SW 1271 (cell line): ENCODE measurements around the gene EFNA3.

Source experiments
- DNase-seq, 2 experiments: peaks; one replicate each; lab custom pipeline; 2025; lab: John Stamatoyannopoulos, UW

Gene EFNA3

DNA sequence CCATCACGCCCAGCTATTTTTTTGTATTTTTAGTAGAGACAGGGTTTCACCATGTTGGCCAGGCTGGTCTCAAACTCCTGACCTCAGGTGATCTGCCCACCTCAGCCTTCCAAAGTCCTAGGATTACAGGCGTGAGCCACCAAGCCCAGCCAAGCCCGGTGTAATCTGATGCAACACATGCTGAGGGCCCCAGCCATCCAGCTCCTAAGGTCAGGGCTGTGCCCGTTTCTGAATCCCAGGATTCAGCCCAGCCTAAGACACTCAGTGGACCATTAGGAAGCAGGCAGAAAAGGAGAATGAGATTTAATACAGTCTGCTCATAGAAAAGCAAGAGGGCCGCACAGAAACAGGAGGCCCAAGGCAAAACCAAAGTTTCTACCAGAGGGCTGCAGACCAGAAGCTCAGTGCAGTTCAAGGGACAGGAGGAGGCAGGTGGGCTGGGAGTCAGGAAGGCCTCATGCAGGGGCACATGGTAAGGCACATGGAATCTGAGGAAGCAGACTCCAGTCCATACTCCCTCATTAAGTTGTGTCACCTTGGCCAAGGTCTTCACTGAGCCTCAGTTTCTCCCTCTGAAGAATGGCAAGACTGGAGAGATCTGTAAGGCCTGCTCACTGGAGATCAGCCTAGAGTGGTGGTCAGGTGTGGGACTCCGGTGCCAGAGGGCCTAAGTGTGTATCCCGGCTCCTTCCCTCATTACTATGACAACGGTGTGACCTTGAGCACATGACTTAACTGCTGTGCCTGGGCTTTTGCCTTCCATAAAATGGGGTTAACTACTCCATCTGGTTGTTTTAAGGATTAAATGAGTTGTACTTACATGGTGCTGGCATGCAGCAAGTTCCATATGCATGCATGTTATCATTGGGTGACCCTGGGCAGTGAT lies 29.9 kb upstream of the EFNA3 start:
- DNase-seq = no peak

DNA sequence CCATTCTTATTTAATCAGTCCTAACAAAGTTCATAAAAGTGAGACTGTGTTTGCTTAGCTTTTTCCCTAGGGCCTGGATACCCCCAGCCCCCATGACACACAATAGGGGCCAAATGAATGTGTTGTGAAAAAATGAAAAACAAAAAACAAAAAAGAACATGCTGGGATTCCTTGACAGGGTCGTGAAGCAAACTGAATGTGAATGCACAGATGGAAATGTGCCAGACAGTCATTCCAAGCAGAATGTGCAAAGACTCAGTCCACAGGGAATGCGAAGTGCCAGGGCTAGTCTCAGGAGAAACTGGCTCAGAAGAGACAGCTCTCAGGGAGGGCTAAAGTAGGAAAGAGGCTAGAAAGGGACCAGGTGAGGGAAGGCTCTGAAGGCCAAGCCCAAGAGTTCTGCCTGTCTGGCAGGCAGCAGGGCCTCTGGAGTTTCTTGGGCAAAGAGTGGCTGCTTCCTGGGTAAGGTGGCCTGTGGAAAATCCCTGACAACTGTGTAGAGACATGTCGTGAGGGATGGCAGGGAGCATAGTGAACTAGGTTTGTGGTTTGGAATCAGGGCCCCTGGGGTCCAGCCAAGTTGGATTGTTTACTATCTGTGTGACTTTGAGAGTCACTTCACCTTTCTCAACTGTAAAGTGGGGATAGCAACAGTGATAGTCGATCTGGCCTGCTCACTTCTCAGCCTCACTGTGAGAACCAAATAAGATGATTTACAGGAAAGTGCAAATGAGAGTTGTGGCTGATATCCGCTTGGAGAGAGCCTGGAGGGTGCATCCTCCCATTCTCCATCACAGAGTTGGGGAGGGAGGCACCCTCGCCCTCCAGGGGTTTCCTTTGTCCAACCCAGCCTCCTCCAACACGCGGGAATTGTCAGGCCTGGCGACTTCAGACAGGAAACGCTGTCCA lies 28.7 kb upstream of the EFNA3 start:
- DNase-seq = no peak

DNA sequence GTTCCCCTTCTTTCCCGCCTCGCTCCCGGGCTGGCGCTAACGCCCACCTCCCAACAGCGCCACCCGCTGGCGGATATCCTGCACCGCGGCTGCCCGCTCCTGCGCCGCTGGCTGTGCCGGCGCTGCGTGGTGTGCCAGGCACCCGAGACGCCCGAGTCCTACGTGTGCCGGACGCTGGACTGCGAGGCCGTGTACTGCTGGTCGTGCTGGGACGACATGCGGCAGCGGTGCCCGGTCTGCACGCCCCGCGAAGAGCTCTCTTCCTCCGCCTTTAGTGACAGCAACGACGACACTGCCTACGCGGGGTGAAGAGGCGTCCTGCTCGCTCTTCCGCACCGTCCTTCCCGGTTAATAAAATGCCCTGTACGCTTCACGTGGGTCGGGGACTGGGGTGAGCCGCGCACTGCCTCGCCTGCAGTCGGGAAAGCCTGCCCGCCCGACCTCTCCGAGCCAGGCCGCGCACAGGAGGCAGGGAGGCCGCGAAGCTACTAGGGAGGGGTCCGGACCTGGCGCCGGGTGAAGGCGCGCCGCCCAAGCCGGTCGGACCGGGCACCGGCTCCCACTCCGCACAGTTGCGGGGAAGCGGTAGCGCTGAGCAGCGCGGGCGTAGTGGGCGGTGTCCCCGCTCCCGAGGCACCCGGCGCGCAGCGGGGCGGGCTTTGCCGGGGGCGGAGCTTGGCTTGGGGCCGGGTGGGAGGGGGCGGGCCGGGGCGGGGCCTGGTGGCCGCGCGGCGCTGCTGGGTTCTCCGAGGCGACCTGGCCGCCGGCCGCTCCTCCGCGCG lies 27.9 kb upstream of the EFNA3 start, which contains the start of gene ADAM15:
ADAM15 (plus strand) TSS at position 757 of the 782 bp plus-strand sequence. CDS start 71 bp downstream, outside the sequence.
- DNase-seq = peak; percentile 49 to 78

DNA sequence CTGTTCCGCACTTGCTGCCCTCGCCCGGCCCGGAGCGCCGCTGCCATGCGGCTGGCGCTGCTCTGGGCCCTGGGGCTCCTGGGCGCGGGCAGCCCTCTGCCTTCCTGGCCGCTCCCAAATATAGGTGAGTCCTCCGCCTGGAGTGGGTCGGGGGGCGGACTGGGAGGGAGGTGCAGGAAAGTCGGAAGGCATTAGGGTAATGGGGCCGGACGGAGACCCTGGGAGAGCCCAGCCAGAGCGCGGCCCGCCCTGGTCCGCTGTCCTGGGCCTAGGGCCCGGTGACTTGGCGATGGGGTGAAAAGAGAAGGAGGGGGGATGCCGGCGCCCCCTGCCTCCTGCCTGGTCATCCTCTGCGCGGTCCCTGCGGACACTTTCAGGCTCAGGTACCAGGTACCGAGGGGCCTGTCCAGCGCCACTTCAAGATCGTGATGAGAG lies 27.3 kb upstream of the EFNA3 start:
- no peak for DNase-seq

DNA sequence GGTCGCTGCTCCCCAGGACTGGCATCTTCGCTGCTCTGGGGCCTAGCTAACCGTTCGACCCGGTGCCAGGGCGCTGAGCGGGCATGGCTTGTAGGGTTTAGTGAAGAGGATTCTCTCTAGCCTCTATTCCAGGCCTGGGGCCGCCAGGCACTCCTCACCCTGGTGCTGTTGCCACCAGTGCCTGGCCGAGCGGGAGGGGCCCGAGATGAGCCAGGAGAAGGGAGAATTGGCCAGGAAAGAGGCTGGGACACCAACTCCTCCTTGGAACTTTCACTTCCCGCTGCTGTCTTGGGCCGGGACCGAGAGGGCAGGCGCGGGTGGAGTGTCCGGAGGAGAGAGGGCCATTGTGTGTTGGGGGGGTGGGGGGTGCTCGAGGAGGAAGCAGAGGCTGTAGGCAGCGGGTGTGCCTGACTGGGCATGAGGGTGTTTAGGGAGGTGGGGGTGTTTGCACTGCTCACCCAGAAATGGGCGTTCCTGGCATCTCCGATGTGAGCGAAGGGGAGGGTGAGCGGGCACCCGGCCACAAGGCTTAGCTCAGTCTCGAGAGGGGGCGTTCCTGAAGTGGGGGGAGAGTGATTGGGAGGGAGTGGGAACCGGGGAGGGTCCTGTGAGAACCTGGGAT lies 26.7 kb upstream of the EFNA3 start:
- DNase-seq = peak in 1 of 2 experiments; percentile 10

DNA sequence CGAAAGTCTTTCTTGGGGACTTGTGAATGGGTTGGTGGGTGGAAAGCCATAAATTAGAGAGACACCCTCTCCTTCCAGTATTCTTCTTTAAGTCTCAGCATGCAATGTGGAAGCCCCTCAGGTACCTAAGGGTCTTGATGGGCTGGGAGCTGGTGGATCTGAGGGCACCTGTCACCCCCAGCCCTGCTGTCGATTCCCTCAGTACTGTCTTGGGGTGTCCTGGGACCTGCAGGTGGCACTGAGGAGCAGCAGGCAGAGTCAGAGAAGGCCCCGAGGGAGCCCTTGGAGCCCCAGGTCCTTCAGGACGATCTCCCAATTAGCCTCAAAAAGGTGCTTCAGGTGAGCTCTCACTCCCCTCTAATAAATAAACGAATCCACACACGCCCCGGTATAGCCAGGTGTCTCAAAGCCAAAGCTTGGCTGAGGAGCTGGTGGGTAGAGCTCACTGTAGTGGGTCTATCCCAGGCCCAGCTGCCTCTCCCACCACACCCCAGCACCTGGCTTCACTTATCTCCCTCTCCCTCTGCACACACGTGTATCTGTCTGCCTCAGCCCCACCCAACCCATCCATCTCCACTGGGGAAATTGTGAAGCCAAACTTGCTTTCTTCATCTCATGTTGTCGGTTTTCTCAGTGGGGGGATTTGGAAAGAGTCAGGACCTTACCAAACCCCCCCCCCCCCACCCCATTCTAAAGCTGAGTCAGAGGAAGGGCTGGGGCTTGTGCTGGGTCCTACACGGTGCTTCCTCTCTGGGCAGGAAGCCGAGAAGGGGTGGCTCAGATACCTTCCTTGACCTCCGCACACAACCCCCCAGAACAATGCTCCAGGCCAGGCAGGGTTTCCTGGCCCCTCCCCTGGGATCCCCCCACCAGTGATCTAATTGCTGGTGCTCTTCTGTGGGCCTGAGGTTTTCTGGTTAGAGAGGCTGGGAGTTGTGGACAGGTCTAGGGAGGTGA lies 25.9 kb upstream of the EFNA3 start:
- no peak for DNase-seq

DNA sequence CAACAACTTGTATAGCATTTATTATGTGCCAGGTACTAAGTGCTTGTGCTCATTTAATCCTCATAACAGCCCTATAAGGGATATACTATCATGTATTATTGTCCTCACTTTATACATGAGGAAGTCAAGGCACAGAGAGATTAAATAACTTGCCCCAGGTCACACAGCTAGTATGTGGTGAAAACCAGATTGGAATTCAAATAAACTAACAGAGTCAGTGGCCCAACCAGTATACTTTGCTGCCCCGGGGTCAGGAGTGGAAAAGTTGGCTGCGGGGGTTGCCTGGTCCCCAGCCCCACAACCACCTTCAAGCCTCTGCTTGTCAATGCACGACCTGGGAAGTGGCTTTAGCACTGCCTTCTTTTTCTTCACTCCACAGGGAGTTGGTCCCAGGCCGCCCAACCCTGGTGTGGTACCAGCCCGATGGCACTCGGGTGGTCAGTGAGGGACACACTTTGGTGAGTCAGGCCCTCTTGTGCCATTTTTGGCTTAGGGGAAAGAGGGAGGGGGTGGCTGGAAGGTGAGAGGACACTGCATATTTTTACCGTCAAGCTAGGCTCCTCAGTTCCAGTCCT lies 25.0 kb upstream of the EFNA3 start:
- DNase-seq = no peak

DNA sequence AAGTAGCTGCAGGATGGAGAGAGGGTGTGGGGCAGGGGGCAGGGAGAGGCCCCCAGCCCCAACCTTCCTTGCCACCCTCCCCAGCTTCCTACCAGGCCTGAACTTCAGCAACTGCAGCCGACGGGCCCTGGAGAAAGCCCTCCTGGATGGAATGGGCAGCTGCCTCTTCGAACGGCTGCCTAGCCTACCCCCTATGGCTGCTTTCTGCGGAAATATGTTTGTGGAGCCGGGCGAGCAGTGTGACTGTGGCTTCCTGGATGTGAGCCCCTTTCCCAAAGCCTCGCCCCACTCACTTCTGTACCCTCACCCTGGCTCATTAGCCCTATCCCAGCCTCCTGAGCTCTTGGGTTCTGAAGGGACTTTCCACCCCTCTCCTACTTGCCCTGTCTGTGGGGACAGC lies 21.5 kb upstream of the EFNA3 start:
- no peak for DNase-seq

DNA sequence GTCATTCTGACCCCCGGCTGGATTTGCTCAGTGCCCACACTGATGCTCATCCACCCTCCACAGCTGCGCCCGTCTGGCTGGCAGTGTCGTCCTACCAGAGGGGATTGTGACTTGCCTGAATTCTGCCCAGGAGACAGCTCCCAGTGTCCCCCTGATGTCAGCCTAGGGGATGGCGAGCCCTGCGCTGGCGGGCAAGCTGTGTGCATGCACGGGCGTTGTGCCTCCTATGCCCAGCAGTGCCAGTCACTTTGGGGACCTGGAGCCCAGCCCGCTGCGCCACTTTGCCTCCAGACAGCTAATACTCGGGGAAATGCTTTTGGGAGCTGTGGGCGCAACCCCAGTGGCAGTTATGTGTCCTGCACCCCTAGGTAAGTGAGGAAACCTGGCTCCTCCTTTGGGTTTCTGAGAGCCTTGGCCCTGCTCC lies 20.8 kb upstream of the EFNA3 start:
- DNase-seq = no peak

DNA sequence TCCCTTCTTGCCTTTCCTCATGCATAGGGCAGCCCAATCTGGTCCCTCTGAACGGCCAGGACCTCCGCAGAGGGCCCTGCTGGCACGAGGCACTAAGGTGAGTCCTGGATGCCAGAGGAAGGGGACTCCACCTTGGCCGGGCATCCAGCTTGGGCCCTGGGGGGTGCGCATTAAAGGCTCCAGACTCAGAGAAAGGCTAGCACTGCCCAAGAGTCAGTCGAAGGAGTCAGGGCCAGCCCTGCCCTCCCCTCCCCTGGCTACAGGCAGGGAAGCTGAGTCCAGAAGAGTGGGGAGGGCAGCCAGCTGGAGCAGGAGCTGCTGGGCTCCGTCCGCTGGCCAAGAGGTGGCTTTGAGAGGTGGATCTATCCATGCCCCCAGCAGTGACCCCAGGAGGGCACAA lies 17.9 kb upstream of the EFNA3 start:
- no peak for DNase-seq

DNA sequence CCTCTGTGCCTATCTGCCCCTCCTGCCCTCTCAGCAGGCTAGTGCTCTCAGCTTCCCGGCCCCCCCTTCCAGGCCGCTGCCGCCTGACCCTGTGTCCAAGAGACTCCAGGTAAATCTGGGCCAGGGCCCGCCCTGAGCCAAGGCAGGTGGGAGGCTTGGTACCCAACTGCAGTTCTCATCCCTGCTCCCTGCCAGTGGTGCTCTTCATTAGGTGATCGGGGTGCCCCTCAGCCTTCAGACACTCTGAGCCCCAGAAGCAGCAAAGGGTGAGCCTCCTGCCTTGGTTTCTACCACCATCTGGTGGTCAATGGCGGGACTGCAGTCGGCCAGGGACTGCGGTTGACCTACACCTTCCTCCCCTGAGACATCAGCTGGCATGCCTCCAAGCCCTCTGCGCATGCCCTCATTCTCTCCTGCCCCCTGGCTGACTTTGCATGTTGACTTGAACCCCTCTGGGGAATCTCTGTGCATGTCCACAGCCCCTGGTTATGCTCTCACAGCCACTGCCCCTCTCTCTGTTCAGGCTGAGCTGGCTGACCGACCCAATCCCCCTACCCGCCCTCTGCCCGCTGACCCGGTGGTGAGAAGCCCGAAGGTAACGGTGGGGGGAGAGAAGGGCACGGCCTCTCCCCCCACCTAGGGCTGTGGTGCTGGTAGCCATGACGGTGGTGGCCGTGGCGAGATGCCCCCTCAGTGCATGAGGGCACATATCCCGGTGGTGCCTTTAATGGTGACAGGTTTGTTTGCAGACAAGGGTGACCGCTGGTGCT lies 17.1 kb upstream of the EFNA3 start:
- DNase-seq = peak in 1 of 2 experiments; percentile 67

DNA sequence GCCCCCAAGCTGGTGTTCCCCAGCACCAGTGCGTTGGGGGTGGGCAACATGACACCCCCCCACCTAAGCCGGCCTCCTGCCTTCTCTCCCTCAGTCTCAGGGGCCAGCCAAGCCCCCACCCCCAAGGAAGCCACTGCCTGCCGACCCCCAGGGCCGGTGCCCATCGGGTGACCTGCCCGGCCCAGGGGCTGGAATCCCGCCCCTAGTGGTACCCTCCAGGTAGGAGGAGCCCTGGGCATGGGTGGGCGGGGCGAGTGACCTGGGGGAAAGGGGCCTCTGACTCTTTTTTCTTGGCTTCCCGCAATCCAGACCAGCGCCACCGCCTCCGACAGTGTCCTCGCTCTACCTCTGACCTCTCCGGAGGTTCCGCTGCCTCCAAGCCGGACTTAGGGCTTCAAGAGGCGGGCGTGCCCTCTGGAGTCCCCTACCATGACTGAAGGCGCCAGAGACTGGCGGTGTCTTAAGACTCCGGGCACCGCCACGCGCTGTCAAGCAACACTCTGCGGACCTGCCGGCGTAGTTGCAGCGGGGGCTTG lies 16.4 kb upstream of the EFNA3 start:
- no peak for DNase-seq

DNA sequence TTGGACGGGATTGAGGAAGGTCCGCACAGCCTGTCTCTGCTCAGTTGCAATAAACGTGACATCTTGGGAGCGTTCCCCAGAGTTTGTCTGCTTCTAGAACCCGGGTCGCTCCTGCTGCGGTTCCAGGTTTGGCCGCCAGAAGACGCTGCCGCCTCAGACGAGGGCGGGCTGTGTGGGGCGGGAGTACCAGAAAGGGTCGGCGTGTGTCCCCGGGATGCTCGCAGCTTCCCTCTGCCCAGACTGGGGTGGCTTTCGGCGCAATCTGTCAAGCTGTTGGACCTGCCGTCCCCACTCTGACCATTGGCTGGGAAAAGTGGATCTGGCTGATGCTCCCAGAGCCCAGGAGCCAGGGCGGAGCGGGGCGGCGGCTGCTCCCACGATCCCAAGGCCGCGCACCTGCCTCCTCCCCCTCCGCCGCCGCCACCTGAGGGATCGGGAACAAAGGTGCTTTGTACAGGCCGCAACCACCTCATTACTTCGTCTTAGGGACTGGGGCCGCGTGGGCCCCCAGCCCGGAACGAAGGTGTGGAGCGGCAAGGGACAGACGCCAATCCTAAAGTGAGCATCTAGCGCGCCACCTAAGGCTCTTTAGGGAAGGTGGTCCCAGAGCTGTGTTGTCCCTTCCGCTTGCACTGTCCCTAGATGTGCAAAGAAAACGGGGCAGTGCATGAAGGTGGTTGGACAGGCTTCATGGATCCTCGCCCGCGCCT lies 15.8 kb upstream of the EFNA3 start:
- DNase-seq = no peak

DNA sequence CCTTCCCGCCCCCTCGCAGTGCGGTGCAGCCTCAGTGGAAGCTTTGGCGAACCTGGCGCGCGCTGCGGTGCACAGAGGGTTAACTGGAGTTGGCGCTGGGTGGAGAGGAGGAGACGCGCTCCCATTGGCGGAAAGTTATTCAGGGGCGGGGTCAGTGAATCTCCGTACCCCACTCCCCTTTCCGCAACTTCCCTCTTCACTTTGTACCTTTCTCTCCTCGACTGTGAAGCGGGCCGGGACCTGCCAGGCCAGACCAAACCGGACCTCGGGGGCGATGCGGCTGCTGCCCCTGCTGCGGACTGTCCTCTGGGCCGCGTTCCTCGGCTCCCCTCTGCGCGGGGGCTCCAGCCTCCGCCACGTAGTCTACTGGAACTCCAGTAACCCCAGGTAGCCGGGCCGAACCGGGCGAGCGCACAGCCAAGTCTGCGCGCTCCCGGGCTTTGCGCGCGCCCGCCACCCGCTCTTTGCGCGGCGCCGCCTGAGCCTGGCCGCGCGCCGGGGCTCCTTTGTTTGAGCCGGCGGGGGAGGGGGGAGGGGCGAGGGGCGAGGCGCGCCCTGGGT lies 15.0 kb upstream of the EFNA3 start, which contains the start of gene EFNA4:
EFNA4 (plus strand) TSS at position 191 of the 561 bp plus-strand sequence; CDS start at position 275, 84 bp downstream.
- DNase-seq = peak; percentile 25 to 84

DNA sequence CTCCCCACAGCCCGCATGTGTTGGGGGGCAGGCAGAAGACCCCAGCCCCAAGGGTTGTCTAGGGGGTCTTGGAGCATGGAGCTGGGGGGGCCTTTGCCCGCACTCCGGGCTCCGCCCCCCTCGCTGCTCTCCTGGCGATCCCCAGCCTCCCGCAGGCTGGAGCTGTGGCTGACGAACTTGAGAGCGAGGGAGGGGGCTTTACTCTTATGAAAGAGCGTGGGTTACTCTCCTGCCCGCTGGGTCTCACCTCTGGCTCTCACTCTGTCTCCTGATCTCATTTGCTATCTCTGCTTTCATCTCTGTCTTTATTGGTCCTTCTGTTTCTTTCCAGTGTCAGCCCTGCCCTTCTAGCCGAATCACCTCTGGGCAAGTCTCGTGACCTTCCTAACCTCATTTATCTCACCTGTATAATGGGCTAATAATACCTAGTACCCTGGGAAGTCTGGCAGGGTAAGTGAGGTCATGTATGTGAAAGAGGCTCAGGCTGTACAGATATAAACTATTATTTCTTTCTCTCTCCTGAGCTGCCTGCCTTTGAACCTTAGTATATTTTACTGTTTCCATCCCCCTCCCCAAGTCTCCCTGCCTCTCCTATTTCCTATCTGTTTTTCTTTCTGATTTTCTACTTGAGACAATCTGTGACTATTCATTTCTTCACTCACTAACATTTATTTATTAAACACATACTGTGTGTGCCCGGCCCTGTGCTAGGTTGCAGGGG lies 14.4 kb upstream of the EFNA3 start:
- peak in 1 of 2 experiments; percentile 18 for DNase-seq

DNA sequence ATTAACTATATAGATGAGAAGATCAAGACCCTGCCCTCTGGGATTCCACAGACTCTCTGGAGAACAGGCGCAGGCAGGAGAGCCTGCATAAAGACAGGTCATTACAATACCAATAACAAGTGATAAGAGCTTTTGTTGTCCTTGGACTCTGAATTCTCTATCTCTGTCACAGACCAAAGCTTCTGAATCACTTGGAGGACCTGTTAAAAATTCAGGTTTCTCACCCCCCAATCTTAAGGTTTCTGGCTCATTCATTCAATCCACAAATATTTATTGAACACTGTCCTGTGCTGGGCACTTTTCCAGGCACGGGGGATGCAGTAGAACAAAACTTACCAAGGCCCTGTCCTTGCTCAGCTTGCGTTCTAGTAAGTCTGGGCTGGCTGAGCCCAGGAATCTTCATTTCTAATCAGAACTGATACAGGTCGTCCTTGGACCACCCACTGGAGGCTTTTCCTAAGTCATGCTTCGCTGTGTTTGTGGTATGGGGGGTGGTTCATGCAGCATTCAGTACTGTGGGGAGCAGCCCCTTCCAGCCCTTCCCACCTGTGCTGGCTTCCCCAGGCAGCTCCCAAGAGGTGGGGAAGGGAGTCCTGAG lies 13.7 kb upstream of the EFNA3 start:
- no peak for DNase-seq

DNA sequence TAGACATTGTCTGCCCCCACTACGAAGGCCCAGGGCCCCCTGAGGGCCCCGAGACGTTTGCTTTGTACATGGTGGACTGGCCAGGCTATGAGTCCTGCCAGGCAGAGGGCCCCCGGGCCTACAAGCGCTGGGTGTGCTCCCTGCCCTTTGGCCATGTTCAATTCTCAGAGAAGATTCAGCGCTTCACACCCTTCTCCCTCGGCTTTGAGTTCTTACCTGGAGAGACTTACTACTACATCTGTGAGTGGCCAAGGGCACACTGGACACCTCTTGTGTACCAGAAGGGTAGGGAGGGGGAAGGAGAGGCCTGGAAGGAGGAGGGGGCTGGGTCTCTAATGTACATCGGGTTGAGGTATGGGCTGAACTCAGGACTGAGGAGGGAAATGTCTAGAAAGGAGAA lies 11.9 kb upstream of the EFNA3 start:
- no peak for DNase-seq
